Measurements from ENCODE around the gene ARHGAP29.
A peak's percentile ranks its signal among the peaks of the same experiment; 100 is the strongest.

Gene ARHGAP29

DNA sequence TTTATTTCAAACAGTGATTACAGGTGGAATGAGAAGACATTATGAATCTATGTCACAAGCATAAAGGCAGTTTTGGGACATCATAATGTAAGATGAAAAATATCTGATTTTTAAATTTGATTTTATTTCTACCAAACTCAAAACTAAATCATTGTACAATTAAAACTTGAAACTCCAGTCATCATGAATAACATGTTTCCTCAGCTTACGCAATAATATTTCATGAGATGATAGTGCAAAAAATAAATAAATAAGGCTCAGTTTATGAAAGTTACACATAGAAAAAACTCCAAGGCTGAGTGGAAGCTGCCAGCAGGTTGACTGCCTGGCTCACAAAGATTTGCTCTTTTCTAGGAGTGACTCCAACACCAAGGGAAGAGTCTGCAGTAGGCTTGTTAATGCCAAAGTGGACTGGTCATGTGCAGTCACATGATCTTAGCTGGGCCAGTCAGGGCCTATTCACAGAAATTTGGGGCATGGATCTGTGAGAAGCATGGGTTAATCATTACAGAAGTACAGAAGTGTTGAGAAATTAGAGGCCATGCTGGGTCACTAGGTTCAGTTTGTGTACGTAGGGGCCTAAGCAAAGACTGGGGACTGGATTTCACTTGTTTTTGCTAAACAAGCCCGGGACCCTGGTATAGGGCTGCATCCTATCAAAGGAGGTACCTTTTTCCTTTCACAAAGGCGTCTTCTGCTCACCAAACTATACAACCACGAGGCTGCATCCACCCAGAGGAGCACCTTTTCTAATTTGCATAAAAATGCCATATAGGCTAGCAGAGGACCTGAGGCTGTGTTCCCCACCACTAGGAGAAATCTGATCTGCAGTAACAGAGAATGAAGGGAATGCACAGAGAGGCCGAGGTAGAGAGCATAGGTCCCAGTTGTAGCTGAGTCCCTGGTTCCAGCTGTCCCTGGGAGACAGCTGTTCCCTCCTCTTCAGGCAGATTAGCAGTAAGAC is 111.6 kb downstream of the ARHGAP29 start:
- H3K4me3 ChIP-seq (ENCODE audit: low read depth, low read length) = no peak overlapping the region
- TF ChIP-seq, protein P1, sequence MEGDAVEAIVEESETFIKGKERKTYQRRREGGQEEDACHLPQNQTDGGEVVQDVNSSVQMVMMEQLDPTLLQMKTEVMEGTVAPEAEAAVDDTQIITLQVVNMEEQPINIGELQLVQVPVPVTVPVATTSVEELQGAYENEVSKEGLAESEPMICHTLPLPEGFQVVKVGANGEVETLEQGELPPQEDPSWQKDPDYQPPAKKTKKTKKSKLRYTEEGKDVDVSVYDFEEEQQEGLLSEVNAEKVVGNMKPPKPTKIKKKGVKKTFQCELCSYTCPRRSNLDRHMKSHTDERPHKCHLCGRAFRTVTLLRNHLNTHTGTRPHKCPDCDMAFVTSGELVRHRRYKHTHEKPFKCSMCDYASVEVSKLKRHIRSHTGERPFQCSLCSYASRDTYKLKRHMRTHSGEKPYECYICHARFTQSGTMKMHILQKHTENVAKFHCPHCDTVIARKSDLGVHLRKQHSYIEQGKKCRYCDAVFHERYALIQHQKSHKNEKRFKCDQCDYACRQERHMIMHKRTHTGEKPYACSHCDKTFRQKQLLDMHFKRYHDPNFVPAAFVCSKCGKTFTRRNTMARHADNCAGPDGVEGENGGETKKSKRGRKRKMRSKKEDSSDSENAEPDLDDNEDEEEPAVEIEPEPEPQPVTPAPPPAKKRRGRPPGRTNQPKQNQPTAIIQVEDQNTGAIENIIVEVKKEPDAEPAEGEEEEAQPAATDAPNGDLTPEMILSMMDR (conservative IDR thresholded peaks at IDR 0.05; ENCODE audit: low read depth, low read length) = peak; percentile 26
- DNase-seq (ENCODE audit: low read depth) = peak; percentile 49

DNA sequence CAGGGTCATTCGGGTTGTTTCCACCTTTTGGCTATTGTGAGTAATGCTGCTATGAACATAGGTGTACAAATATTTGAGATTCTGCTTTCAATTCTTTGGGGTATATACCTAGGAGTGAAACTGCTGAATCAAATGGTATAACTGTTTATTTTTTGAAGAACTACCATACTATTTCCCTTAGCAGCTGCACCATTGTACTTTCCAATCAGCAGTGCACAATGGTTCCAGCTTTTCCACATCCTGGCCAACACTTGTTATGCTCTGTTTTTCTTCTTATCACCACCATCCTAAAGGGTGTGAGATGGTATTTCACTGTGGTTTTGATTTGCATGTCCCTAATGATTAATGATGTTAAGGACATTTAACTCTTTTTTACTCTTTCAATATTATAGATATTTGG is 112.8 kb downstream of the ARHGAP29 start:
- TF ChIP-seq, protein P1 (conservative IDR thresholded peaks at IDR 0.05; ENCODE audit: low read depth, low read length) = no peak

DNA sequence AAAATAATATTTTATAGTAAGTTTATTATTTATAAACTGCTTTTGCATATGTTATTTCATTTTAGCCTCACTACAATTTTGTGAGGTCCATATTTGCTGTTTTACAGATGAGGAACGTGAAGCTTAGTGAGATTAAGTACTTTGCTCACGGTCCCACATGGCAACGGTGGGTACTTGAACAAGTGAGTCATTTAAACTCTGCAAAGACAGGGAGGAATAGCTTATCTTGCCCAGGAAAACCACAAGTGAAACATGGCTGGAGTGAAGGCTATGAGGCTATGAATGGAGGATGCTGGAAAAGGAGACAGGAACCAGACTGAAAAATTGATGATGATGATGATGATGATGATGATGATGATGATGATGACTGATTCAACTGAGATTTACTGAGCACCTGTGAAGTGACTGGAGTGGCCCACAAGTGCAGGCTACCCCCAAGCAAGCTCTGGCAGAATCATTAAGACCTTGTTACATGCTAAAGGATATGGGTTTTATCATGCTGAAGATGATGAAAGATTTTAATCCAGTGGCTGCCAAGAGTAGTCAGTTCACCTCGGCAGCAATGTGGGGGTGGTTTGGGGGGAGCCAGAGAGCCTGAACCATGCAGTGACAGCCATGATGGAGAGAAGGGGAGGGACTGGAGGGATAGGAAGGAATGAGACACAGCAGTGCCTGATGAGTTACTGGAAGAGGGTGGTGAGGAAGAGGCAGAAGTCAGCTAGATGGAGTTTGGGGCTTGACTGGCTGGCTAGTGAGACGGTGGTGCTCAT is 115.0 kb downstream of the ARHGAP29 start:
- no peak overlapping the region for H3K4me3 ChIP-seq (ENCODE audit: low read depth, low read length)
- TF ChIP-seq, protein P1 (conservative IDR thresholded peaks at IDR 0.05; ENCODE audit: low read depth, low read length) = no peak
- DNase-seq (ENCODE audit: low read depth) = peak; percentile 62

More for the DNA sequence above, 112.8 kb downstream of the ARHGAP29 start:
- H3K4me3 ChIP-seq (ENCODE audit: low read depth, low read length) = no peak overlapping the region
- DNase-seq (ENCODE audit: low read depth) = no peak

Data from choroid plexus epithelial cell (primary cell).